ENCODE data around the gene MGAT5B.

Gene MGAT5B

DNA sequence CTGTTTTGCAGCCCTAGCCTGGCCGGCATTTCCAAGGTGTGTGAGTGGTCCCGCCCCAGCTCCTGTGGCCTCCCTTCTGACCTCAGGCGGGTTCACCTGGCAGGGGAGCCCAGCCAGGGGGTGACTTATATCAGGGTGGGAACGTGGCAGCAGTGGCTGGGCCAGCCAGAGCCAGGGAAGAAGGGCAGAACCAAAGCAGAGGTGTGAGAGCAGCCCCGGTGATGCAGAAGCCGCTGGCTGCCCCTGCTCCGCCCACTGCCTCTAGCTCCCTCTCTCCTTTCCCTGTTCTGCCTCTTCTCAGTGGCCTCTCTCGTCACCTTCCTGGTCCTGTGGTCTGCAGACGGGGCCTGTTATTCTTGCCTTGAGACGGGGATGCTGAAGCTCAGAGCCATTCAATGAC lies 12.1 kb downstream of the MGAT5B start:
- no peak for DNase-seq (ENCODE audit: low spot score)

DNA sequence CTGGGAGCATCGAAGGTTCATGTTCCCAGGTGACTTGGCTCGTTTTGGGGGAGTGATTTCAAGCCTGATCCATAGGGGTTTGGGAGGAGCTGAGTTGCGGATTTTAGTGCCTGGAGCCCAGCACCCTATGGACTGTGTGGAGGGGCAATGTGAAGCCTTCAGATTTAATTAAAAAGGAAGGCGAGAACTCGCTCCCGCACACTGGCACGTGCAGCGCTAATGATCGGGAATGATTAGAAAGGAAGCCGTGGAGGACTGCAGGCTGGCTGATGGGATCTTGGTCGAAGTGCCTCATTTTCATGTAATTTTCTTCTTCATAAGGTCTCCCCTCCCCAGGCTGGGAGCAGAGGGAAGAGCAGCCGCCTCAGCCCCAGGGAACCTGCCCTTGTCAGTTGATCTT lies 12.8 kb downstream of the MGAT5B start:
- DNase-seq (ENCODE audit: low spot score) = no peak

DNA sequence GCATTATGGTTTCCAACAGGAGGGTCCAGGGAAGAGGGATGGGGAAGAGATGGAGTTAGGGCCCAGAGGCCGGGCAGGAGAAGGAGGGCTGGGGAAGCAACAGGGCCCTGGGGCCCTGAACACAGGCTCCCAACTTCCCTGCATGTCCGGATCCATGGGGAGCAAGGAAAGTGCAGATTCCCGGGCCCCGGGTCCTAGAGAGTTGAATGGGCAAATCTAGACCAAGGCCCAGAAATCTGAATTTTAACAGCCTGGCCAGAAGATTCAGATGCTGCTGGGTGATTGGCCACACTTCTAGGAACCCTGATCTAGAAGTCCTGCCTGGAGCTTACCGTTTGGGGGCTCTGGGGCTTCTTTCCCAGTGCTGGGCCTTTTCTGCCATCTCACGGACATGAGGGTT lies 13.2 kb downstream of the MGAT5B start:
- DNase-seq (ENCODE audit: low spot score) = no peak

DNA sequence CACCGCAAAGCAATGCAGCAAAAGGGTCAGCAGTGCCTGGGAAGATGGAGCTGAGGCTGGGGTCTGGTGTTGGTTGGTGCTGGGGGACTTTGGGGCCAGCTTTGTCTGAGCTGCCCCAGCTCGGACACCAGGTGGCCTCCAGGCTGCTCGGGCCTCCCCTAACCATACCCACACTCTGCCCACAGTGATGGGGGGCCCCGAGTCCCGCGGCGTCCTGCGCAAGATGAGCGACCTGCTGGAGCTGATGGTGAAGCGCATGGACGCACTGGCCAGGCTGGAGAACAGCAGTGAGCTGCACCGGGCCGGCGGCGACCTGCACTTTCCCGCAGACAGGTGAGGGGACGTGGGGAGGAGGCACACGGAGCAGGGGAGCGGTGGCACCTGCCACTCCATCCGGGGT lies 13.8 kb downstream of the MGAT5B start:
- no peak for DNase-seq (ENCODE audit: low spot score)

DNA sequence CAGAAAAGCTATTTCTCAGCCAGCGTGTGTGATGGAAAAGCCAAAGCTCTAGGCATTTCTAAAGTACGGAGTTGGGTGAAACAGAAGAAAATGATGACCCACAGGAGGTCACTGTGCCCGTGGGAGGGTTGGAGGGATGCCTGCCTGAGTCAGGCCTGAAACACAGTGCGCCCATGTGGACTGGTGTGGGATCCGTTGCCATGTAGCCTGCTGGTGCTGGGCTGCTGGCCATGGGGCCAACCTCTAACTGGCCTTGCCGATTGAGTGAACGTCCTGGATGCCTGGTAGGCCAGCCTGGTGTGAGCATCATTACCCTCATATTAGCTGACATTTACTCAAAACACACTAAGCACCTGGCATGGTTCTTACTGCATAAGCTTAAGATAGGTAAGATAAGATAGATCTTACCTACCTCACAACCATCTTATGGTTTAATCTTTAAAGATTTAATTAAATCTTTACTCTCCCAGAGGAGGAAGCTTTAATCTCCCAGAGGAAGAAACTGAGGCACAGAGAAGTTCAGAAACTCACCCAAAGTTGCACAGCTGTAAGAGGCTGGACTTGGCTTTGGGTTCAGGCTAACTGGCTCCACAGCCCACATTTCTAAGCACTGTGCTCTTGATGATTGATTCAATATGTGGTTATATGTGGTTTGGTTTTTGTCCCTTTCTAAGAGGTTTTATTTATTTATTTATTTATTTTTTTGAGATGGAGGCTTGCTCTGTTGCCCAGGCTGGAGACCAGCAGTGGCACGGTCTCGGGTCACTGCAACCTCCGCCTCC lies 15.7 kb downstream of the MGAT5B start:
- no peak for DNase-seq (ENCODE audit: low spot score)

DNA sequence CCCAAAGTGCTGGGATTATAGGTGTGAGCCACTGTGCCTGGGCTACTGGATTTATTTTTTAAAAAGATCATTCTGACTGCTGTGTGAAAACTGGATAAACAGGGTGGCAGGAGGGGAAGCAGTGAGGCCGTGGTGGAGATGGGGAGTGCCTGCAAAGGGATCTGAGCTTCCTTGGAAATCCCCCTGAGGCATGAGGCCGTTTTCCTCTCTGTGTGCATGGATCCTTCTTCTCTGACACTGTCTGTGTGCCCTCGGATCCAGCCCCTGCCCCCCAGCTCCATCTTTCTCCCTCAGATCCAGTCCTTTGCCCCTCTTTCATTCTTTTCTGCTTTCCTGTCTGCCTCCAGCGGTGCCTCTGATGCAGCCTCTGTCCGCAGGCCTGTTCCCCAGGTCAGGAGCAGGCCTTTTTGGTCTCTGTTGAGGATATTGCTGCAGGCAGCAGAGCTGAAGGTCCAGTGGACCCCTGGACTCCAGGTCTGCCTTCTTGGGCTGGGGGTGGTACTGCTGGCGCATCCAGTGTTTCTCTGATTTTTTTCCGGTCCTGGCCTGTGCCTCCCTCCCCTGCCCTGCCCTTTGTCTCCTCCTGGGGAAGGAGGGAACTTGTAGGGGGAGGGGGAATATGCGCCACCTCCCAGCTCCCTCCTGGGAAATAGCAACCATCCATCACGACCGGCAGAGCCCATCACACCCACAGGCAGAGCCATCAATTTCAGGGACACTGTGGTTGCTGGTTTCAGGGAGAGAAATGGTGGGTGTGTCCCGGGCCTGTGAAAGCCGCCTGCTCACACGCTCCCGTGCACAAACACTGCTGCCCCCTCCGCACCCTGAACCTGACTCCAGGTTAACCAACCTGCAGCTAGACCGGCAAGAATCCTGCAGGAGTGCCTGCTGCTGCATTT lies 17.0 kb downstream of the MGAT5B start:
- DNase-seq (ENCODE audit: low spot score) = no peak

DNA sequence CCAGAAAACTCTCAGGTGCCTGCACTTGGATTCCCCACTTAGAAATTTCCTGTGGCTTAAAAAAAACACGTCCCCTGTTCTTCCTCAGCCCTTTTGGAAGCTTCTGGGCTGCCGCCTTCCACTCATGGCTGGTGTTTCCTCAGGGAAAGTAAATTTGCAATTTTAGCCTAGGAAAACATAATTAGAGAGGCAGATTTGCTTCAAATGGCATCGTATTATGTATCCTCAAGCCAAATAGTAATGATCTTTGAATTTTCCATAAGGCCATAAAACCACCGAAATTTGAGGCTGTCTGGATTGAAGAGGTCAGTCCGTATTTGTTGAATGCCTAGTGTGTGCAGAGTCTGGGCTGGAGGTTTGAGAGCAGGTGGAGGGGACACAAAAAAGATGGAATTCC lies 17.7 kb downstream of the MGAT5B start:
- DNase-seq (ENCODE audit: low spot score) = no peak

DNA sequence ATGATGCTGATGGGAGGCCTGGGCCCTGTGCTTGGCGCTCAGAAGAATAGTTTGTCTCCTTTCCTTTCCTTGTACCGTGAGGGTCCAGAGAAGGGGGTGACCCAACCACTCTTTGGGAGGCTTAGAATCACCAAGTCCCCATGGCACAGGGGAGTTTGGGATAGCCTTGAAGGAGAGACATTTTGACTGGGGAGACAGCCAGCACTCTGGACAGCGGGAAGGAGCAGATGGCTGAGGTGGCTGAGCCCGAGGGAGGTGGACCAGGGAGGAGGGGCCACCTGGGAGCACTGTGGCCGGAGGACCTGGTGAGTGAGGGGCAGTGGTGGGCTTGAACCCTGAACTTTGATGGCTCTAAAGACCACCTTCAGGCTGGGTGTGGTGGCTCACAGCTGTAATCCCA lies 18.2 kb downstream of the MGAT5B start:
- DNase-seq (ENCODE audit: low spot score) = no peak

DNA sequence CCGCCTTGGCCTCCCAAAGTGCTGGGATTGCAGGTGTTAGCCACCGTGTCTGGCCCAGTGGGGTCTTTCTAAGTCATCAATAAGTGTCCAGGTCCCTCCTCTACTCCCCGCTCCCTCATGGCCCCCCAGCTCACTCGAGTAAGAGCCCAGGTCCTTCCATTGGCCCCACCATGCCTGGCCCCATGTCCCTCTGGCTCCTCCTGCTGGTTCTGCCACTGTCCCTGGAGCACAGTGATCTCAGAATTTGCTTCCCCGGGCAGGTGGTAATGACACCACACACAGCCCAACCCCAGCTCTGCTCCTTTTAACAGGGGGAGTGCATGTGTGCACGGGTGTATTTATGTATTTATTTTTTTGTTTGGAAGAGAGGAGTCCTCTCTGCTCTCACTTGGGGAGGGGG lies 19.6 kb downstream of the MGAT5B start:
- no peak for DNase-seq (ENCODE audit: low spot score)

DNA sequence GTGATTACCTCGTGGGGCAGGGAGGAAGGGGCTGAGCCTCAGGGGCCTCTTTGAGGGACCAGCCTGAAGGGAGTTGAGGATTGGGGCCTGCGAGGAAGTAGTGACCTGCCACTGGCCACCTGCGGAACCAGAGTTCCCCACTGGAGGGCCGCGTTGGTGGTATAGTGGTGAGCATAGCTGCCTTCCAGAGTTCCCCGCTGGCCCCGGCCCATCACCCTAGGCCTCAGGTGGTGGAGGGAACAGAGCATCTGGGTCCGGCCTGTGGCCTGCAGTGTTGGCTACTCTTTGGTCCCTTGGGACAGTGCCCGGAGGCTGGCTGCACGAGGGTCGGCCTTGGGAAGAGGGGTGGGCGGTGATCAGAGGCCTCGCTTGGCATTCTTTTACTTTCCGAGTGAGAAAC lies 20.5 kb downstream of the MGAT5B start:
- peak; percentile 72 for DNase-seq (ENCODE audit: low spot score)

DNA sequence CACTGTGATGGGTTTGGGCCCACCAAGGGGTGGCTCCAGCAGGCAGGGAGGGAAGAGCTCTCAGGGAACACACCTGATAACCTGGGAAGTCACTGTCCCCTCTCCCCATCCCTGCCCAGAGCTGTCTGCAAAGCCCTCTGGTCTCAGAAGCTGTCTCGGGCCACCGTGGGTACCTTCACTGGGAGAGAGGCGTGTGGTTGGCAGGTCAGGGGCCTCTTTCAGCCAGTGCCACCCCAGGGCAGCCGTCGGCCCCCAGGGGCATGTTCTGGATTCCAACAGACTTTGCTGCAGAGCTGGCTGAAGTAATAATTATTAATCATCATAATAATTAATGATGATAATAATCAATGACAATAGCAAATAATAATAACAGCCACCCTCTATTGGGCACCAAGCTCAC lies 21.1 kb downstream of the MGAT5B start:
- no peak for DNase-seq (ENCODE audit: low spot score)

DNA sequence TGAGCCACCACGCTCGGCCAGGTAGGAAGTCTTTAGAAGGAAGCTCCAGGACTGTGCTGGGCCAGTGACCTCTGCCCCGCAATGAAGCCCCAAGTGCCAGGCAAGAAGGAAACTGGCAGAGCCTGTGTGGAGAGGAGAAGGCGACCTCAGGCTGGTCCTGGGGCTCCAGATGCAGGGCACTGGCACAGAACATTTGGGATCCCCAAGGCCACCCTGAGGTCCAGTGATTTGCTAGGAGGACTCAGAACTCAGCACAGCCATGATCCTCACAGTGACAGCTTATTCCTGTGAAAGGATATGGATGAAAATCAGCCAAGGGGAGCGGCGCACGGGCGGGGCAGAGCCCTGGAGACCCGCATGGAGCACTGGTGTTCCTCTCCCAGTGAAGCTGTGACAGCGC lies 24.1 kb downstream of the MGAT5B start:
- DNase-seq (ENCODE audit: low spot score) = no peak

DNA sequence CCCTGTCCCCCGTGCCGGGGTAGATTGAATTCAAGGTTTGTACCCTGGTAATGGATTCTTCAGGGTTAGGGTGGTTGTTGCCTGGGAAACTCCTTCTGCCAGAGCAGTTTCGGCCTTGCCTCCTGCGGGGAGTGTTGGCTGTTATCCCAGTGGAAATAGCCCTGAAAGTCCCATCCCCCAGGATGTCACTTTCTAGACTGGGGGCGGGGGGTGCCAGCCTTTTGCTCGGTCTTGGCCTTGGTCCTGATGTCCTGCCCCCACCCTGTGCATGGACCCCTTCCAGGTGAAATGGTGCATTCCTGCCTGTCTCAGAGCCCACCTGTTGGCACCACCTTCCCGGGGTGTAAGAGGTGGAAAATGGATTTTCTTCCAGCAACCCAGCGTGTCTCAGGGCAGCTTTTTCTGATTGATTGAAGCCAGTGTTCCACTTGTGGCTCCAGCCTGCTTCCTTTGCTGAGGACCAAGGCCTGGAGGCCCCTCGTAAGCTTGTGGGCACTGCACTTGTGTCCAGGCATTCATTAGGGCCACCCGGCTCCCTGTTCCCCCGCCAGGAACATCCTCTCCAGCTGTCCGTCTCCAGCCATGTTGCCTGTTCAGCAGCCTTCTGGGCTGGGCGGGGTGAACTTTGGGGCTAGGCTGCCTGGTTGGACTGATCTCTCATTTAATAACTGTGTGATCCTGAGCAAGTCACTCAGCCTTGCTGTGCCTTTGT lies 25.6 kb downstream of the MGAT5B start:
- no peak for DNase-seq (ENCODE audit: low spot score)

DNA sequence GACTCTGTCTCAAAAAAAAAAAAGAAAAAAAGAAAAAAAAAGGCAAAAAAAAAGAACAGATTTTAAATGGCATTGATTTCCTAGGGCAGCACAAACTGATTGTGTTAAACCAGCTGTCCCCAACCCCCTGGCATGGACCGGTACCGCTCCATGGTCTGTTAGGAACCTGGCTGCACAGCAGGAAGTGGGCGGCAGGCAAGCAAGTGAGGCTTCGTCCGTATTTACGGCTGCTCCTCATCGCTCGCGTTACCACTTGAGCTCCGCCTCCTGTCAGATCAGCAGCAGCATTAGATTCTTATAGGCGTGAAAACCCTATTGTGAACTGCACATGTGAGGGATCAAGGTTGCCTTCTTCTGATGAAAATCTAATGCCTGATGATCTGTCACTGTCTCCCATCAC lies 26.6 kb downstream of the MGAT5B start:
- no peak for DNase-seq (ENCODE audit: low spot score)

DNA sequence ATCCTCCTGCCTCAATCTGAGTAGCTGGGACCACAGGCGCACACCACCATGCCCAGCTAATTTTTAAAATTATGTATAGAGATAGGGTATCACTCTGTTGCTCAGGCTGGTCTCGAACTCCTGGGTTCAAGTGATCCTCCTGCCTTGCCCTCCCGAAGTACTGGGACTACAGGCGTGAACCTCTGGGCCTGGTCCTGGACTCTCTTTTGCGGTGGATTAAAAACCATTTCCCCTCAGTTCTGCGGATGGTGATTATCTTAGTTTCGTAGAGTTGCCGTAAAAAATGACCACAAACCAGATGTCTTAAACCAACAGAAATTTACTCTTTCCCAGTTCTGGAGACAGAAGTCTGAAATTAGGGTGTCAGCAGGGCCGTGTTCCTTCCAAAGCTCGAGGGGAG lies 28.8 kb downstream of the MGAT5B start:
- no peak for DNase-seq (ENCODE audit: low spot score)

DNA sequence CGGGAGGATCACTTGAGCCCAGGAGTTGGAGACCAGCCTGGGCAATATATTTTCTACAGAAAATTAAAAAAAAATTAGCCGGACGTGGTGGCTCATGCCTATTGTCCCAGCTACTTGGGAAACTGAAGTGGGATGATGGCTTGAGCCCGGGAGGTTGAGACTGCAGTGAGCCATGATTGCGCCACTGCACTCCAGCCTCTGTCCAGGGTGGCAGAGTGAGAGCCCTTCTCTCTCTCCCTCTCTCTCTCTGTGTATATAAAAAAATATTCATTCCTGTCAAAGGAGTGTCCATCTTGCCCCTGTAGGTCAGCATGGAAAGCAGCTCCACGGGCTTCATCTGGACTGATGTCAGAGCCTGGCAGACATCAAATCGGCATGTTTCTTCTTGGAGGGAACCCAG lies 31.2 kb downstream of the MGAT5B start:
- no peak for DNase-seq (ENCODE audit: low spot score)

DNA sequence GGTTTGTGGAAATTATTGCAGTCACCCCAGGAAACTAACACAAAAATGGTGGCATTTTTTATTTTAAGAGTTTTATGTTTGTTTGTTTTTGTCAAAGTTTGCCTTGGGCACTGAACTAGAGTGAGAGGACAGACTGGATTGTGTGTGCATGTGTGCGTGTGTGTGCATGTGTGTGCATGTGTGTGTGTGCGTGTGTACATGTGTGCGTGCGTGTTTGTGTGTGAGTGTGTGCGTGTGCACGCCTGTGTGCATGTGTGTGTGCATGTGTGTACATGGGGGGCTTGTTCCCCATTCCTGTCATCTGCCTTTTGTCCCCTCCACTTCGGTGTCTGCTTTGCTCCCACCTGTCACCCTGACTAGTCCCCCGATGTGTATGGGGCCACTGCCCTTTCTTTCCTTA lies 32.5 kb downstream of the MGAT5B start:
- DNase-seq (ENCODE audit: low spot score) = no peak

DNA sequence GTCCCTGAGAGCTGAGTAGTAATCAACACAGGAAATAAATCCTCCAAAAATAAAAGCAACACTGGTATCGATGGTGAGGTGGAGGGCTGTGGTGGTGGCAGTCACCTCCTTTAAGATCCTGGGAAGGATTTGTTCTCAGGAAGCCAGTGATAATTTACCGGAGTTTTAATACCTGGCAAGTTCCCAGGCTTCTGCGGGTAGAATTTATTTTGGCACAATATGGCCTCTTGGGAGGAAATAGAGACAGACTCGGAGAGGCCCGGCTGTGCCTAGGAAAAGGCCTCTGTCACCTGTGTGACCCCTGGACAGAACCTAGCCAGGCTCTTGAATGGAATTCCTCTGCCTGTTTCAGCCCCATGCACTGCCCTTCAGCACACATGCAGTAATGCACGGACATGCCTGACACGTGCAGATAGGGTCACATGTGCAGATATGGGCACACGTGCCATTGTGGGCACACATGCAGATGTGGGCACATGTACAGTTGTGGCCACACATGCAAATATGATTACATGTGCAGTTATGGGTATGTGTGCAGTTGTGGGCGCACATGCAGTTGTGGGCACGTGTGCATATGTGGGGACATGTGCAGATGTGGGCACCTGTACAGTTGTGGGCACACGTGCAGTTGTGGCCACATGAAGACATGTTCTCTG lies 33.5 kb downstream of the MGAT5B start:
- no peak for DNase-seq (ENCODE audit: low spot score)

DNA sequence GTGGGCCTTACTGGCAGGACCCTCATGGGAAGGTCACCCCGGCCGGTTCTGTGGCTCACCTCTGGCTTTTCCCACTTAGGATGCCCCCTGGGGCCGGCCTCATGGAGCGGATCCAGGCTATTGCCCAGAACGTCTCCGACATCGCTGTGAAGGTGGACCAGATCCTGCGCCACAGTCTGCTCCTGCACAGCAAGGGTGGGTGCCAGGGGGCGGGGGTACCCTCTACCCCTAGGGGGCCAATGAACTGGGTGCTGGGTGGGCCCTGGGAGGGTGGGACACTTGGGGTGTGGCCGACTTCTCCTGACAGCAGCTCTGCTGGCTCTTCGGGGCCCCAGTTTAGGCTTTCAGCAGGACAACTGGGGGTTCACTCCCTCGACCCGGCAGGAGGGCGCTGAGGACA lies 34.3 kb downstream of the MGAT5B start:
- DNase-seq (ENCODE audit: low spot score) = no peak

DNA sequence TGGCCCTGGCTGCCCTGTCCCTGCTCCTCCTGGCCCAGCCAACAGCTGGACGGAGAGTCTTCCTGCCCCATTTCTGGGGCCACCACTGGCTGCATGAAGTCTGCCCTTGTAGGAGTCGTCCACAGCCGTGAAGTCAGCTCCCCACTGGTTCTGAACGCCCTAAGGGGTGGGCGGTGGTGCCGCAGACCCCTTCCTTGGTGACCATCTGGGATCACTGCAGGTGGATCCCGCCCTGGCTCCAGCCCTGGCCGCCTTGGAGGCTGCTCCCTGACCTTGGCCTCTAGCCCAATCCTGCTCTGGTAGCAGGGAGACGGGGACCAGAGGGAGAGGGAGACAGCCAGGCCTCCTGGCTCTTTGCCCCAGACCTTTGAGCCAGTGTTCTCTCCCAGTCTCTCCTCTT lies 35.4 kb downstream of the MGAT5B start:
- no peak for DNase-seq (ENCODE audit: low spot score)

DNA sequence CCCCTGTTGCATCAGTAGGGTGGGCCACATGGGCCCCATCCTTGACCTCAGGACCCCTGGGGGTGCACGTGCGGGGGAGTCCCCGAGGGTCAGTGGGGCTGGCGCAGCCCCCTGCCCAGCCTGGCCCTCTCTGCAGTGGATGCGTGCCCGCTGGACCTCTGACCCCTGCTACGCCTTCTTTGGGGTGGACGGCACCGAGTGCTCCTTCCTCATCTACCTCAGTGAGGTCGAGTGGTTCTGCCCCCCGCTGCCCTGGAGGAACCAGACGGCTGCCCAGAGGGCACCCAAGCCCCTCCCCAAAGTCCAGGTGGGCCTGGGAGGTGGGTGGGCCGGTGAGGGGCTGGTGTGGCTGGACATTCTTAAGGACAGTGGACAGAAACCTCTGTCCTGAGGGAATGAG lies 35.9 kb downstream of the MGAT5B start:
- no peak for DNase-seq (ENCODE audit: low spot score)

DNA sequence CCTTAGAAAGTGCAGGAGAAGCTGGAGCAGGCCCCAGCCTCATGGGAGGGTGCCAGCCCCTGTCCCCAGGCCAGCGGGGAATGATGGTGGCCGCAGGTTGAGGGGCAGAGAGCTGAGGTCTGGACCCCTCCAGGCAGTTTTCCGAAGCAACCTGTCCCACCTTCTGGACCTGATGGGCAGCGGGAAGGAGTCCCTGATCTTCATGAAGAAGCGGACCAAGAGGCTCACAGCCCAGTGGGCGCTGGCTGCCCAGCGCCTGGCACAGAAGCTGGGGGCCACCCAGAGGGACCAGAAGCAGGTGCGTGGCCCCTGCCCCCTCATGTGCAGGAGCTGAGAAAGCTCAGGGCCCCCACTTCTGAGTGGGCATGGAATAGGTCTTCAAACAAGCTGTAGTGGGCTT lies 36.8 kb downstream of the MGAT5B start:
- DNase-seq (ENCODE audit: low spot score) = no peak
